KOPT-K1 (cell line): Measurements from ENCODE around the gene DNAAF3.

Source experiments
- H3K27ac ChIP-seq: fragments of 200-600 bp; sonication (generic); 2 replicates; pipeline ENCODE4 v1.5.1; 2016; ENCODE audit warnings: antibody characterized with exemption, mild to moderate bottlenecking, low read depth, low read length; ENCODE audit not compliant: poor library complexity, severe bottlenecking
- H3K36me3 ChIP-seq: fragments of 200-600 bp; sonication (generic); 2 replicates; pipeline ENCODE4 v1.5.1; 2017; ENCODE audit warnings: antibody characterized with exemption, mild to moderate bottlenecking, low read length, moderate library complexity; ENCODE audit not compliant: insufficient read depth
- H3K9me3 ChIP-seq: fragments of 200-600 bp; sonication (generic); 2 replicates; pipeline ENCODE4 v1.5.1; 2017; ENCODE audit warnings: antibody characterized with exemption, low read length, mild to moderate bottlenecking; ENCODE audit not compliant: insufficient read depth, poor library complexity, severe bottlenecking

The DNAAF3 gene

GRCh38 chr19:55117663-55118391 lies 48.6 kb downstream of the DNAAF3 start:
- Histone ChIP-seq H3K9me3 (no peaks in the 10 kb centered on the region), H3K36me3 (peaks cover 5% of the 10 kb centered on the region; the same call in 1 of the 2 replicates), H3K27ac (peak overlapping the region; percentile 52)

GRCh38 chr19:55116859-55117662 lies 49.4 kb downstream of the DNAAF3 start, which contains the start of gene PPP1R12C:
Gene PPP1R12C (minus strand): TSS chr19:55117637. CDS start chr19:55117543, 94 bp downstream.
- peak within 1 kb of the TSS; percentile 75 for H3K27ac ChIP-seq
- peaks cover 12% of the 10 kb centered on the region; the same call in 1 of the 2 replicates for H3K36me3 ChIP-seq

GRCh38 chr19:55116232-55116858 lies 50.1 kb downstream of the DNAAF3 start:
- Histone ChIP-seq H3K27ac (peak overlapping the region; percentile 75), H3K9me3 (no peaks in the 10 kb centered on the region)

More at GRCh38 chr19:55116859-55117662, 49.4 kb downstream of the DNAAF3 start, which contains the start of gene PPP1R12C:
- no peaks in the 10 kb centered on the region for H3K9me3 ChIP-seq

GRCh38 chr19:55115446-55116065 lies 50.9 kb downstream of the DNAAF3 start:
- Histone ChIP-seq H3K9me3 (no peaks in the 10 kb centered on the region), H3K36me3 (peaks cover 26% of the 10 kb centered on the region; the same call in 1 of the 2 replicates), H3K27ac (peak overlapping the region; percentile 75)

More at GRCh38 chr19:55116232-55116858, 50.1 kb downstream of the DNAAF3 start:
- H3K36me3 ChIP-seq = peaks cover 18% of the 10 kb centered on the region; the same call in 1 of the 2 replicates

GRCh38 chr19:55114566-55115145 lies 51.8 kb downstream of the DNAAF3 start:
- Histone ChIP-seq H3K36me3 (peaks cover 35% of the 10 kb centered on the region; the same call in 1 of the 2 replicates), H3K9me3 (no peaks in the 10 kb centered on the region), H3K27ac (no peak overlapping the region)

GRCh38 chr19:55113570-55114039 lies 52.8 kb downstream of the DNAAF3 start:
- peaks cover 45% of the 10 kb centered on the region; the same call in 1 of the 2 replicates for H3K36me3 ChIP-seq
- H3K9me3 ChIP-seq = no peaks in the 10 kb centered on the region
- no peak overlapping the region for H3K27ac ChIP-seq

GRCh38 chr19:55112777-55113569 lies 53.4 kb downstream of the DNAAF3 start:
- Histone ChIP-seq H3K27ac (no peak overlapping the region), H3K36me3 (peaks cover 46% of the 10 kb centered on the region; the same call in 1 of the 2 replicates), H3K9me3 (no peaks in the 10 kb centered on the region)

- no peak overlapping the region for H3K27ac ChIP-seq
- H3K36me3 ChIP-seq = peaks cover 46% of the 10 kb centered on the region; the same call in 1 of the 2 replicates
- H3K9me3 ChIP-seq = no peaks in the 10 kb centered on the region
Measured at GRCh38 chr19:55112246-55112776, 54.1 kb downstream of the DNAAF3 start.

- Histone ChIP-seq H3K36me3 (peaks cover 55% of the 10 kb centered on the region), H3K27ac (no peak overlapping the region), H3K9me3 (no peaks in the 10 kb centered on the region)
Measured at GRCh38 chr19:55111238-55111831, 55.1 kb downstream of the DNAAF3 start.

- Histone ChIP-seq H3K9me3 (no peaks in the 10 kb centered on the region), H3K36me3 (peaks cover 60% of the 10 kb centered on the region), H3K27ac (no peak overlapping the region)
Measured at GRCh38 chr19:55109527-55110291, 56.7 kb downstream of the DNAAF3 start.
